HepG2 (cell line): Measurements from ENCODE around the gene HTR4. TPM values are rescaled to one million over a fixed set of nuclear protein-coding genes. Genes with fewer than 3 reads are reported as not detected.
A peak's percentile ranks its signal among the peaks of the same experiment; 100 is the strongest.

Experiments
- BCL6 ChIP-seq: IDR thresholded peaks from 2 replicates; pipeline ENCODE4 v1.6.1; 2016; ENCODE audit warnings: missing genetic modification reagents, missing compliant biosample characterization
- CBX5 ChIP-seq: sonication (generic); formaldehyde crosslinking; IDR thresholded peaks from 2 replicates; pipeline ENCODE4 v1.4.0; 2020; ENCODE audit warnings: missing genetic modification reagents, borderline replicate concordance
- DPF2 ChIP-seq: sonication (generic); formaldehyde crosslinking; IDR thresholded peaks from 2 replicates; pipeline ENCODE4 v1.4.0; 2020; ENCODE audit warnings: mild to moderate bottlenecking, low read depth, missing genetic modification reagents, borderline replicate concordance
- RXRA ChIP-seq: sonication (generic); formaldehyde crosslinking; IDR thresholded peaks from 2 replicates; pipeline ENCODE4 v1.5.1; 2020; ENCODE audit warnings: missing genetic modification reagents
- THAP9 ChIP-seq: sonication (generic); formaldehyde crosslinking; IDR thresholded peaks from 2 replicates; pipeline ENCODE4; 2020; ENCODE audit warnings: missing genetic modification reagents, mild to moderate bottlenecking, borderline replicate concordance
- ZNF17 ChIP-seq: sonication (generic); formaldehyde crosslinking; IDR thresholded peaks from 2 replicates; pipeline ENCODE4 v1.5.0; 2020; ENCODE audit warnings: mild to moderate bottlenecking, missing genetic modification reagents
- ZNF335 ChIP-seq: sonication (generic); formaldehyde crosslinking; IDR thresholded peaks from 2 replicates; pipeline ENCODE4 v1.4.0; 2020; ENCODE audit warnings: missing genetic modification reagents
- ZNF619 ChIP-seq: sonication (generic); formaldehyde crosslinking; IDR thresholded peaks from 2 replicates; pipeline ENCODE4 v1.4.0; 2020; ENCODE audit warnings: mild to moderate bottlenecking, missing genetic modification reagents
- ZNF687 ChIP-seq: sonication (generic); formaldehyde crosslinking; IDR thresholded peaks from 2 replicates; pipeline ENCODE4 v1.5.1; 2020; ENCODE audit warnings: mild to moderate bottlenecking, missing genetic modification reagents, moderate library complexity
- polyA plus RNA-seq, 8 experiments: library from polyadenylated mRNA; depleted of rRNA in 3 of 8; stranded (reverse) in 7 of 8; unstranded in 1 of 8; fragments of >200 nt; fragmentation: Illumina TruSeq in 4 of 8; extraction: Trizol in 4 of 8; gene quantifications; 2 replicates each; pipeline versions ENCODE4 v1.2.1 to v1.2.3, GENCODE V29; 2011 to 2016; ENCODE audit warnings: low read depth in 4 of 8, missing spikeins in 1 of 8, mixed read lengths in 1 of 8; ENCODE audit not compliant: insufficient read depth in 1 of 8
- total RNA-seq, 5 experiments: library from RNA; depleted of rRNA; stranded (reverse); fragments of >200 nt; fragmentation: Illumina TruSeq; extraction: Trizol; gene quantifications; 2 replicates each; pipeline ENCODE4 v1.2.3, GENCODE V29; 2016; ENCODE audit warnings: low read depth in 1 of 5
- TF ChIP-seq, protein P1 (sequence below): sonication (generic); formaldehyde crosslinking; IDR thresholded peaks from 2 replicates; pipeline ENCODE4 v1.4.0; 2020; ENCODE audit warnings: low read depth, missing genetic modification reagents
- TF ChIP-seq, protein P2 (sequence below): conservative IDR thresholded peaks from 2 replicates; pipeline ENCODE4 v1.6.1; 2018; ENCODE audit warnings: missing genetic modification reagents
- TF ChIP-seq, protein P3 (sequence below): sonication (generic); formaldehyde crosslinking; IDR thresholded peaks from 2 replicates; pipeline ENCODE4 v1.5.0; 2020; ENCODE audit warnings: mild to moderate bottlenecking, missing genetic modification reagents

Gene HTR4
- total and polyA plus RNA-seq, 2 of the 13 experiments (the other 11 are each of a cell fraction or from before 2014, with no cell fraction given): not detected

DNA sequence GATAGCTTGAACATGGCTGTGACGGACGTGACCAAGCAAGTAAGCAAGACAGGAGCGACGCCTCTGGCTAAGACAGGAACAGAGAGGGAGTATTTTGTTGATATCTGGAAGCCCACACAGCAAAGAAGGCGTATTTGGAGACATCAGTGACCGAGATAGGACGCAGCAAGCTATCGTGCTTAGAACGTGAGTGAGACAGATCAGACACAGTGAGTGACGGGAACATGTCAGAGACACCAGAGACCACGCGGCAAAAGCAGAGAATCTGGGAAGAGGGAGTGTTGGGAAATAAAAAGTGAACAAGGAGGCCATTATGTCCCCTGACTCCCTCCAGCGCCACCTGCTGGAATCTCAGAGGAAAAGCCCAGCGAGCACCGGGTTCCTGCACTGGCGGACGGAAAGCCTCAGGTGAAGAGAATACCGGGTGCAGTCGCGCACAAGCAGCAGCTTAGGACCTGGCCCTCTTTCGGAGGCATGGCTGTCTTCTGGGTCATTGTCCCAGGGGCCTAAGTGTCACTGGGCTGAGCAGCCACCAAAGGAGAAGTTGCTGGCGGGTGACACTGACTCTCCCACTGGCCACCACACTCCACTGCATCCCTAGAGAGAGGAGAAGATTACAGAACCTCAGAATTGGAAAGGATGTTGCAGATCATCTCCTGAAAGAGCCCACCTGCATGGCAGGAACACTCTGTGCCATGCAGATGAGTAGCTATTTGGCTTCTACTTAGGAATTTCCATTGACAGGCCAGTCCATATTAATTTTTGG is 171.4 kb downstream of the HTR4 start (continued):
- TF ChIP-seq ZNF335 (CRISPR knock-in tag) (no peak), ZNF687 (CRISPR knock-in tag) (peak; percentile 26; the same call in 1 of the 2 replicates), ZNF619 (no peak), THAP9 (no peak), CBX5 (CRISPR knock-in tag) (peak; percentile 56; the same call in 1 of the 2 replicates), BCL6 (no peak), RXRA (CRISPR knock-in tag) (no peak), DPF2 (CRISPR knock-in tag) (no peak), ZNF17 (no peak)
- TF ChIP-seq, protein P1, sequence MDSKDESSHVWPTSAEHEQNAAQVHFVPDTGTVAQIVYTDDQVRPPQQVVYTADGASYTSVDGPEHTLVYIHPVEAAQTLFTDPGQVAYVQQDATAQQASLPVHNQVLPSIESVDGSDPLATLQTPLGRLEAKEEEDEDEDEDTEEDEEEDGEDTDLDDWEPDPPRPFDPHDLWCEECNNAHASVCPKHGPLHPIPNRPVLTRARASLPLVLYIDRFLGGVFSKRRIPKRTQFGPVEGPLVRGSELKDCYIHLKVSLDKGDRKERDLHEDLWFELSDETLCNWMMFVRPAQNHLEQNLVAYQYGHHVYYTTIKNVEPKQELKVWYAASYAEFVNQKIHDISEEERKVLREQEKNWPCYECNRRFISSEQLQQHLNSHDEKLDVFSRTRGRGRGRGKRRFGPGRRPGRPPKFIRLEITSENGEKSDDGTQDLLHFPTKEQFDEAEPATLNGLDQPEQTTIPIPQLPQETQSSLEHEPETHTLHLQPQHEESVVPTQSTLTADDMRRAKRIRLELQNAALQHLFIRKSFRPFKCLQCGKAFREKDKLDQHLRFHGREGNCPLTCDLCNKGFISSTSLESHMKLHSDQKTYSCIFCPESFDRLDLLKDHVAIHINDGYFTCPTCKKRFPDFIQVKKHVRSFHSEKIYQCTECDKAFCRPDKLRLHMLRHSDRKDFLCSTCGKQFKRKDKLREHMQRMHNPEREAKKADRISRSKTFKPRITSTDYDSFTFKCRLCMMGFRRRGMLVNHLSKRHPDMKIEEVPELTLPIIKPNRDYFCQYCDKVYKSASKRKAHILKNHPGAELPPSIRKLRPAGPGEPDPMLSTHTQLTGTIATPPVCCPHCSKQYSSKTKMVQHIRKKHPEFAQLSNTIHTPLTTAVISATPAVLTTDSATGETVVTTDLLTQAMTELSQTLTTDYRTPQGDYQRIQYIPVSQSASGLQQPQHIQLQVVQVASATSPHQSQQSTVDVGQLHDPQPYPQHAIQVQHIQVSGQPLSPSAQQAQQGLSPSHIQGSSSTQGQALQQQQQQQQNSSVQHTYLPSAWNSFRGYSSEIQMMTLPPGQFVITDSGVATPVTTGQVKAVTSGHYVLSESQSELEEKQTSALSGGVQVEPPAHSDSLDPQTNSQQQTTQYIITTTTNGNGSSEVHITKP (CRISPR knock-in tag): no peak
- TF ChIP-seq, protein P2, sequence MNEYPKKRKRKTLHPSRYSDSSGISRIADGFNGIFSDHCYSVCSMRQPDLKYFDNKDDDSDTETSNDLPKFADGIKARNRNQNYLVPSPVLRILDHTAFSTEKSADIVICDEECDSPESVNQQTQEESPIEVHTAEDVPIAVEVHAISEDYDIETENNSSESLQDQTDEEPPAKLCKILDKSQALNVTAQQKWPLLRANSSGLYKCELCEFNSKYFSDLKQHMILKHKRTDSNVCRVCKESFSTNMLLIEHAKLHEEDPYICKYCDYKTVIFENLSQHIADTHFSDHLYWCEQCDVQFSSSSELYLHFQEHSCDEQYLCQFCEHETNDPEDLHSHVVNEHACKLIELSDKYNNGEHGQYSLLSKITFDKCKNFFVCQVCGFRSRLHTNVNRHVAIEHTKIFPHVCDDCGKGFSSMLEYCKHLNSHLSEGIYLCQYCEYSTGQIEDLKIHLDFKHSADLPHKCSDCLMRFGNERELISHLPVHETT: no peak
- TF ChIP-seq, protein P3, sequence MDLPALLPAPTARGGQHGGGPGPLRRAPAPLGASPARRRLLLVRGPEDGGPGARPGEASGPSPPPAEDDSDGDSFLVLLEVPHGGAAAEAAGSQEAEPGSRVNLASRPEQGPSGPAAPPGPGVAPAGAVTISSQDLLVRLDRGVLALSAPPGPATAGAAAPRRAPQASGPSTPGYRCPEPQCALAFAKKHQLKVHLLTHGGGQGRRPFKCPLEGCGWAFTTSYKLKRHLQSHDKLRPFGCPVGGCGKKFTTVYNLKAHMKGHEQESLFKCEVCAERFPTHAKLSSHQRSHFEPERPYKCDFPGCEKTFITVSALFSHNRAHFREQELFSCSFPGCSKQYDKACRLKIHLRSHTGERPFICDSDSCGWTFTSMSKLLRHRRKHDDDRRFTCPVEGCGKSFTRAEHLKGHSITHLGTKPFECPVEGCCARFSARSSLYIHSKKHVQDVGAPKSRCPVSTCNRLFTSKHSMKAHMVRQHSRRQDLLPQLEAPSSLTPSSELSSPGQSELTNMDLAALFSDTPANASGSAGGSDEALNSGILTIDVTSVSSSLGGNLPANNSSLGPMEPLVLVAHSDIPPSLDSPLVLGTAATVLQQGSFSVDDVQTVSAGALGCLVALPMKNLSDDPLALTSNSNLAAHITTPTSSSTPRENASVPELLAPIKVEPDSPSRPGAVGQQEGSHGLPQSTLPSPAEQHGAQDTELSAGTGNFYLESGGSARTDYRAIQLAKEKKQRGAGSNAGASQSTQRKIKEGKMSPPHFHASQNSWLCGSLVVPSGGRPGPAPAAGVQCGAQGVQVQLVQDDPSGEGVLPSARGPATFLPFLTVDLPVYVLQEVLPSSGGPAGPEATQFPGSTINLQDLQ (CRISPR knock-in tag): 0 out of 2 replicates have a peak, but pooled peaks have one; percentile 32
